ENCODE measurements around the gene TIAM1. TPM values are rescaled to one million over a fixed set of nuclear protein-coding genes. Genes with fewer than 3 reads are reported as not detected.

Gene TIAM1
- total RNA-seq, 1 donor from 2014 or later: 6.6 TPM

DNA sequence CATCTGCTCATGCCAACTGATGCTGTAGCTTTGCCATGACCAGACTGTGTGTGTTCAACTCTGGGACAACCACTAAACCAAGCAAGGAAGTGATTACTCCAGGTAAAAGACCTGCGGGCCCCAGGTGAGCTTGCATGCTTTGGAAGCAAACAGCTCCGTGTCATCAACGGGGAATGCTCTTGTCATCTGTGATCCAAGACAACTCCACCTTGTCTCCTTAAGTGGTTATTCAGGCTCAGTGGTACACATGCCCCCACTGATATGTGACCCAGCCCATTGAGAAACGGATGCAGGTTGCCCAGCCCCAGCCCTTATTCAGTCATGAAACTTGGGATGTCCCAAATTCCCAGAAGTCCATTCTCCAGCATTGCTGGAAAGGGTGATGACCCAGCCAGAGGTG lies 89.0 kb downstream of the TIAM1 start:
- Mint-ChIP-seq H3K4me1 (ENCODE audit: low read depth) (peaks cover 5% of the 10 kb centered on the region), H3K36me3 (ENCODE audit: low read depth) (no peaks in the 10 kb centered on the region), H3K27ac (ENCODE audit: unreplicated experiment) (no peak overlapping the region), H3K9me3 (ENCODE audit: low read depth) (no peaks in the 10 kb centered on the region), H3K4me3 (ENCODE audit: unreplicated experiment) (no peak overlapping the region), H3K27me3 (ENCODE audit: low read depth) (no peaks in the 10 kb centered on the region)
- TF ChIP-seq, protein P1, sequence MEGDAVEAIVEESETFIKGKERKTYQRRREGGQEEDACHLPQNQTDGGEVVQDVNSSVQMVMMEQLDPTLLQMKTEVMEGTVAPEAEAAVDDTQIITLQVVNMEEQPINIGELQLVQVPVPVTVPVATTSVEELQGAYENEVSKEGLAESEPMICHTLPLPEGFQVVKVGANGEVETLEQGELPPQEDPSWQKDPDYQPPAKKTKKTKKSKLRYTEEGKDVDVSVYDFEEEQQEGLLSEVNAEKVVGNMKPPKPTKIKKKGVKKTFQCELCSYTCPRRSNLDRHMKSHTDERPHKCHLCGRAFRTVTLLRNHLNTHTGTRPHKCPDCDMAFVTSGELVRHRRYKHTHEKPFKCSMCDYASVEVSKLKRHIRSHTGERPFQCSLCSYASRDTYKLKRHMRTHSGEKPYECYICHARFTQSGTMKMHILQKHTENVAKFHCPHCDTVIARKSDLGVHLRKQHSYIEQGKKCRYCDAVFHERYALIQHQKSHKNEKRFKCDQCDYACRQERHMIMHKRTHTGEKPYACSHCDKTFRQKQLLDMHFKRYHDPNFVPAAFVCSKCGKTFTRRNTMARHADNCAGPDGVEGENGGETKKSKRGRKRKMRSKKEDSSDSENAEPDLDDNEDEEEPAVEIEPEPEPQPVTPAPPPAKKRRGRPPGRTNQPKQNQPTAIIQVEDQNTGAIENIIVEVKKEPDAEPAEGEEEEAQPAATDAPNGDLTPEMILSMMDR (IDR thresholded peaks at IDR 0.05): no peak
- DNase-seq (ENCODE audit: low spot score): no peak

DNA sequence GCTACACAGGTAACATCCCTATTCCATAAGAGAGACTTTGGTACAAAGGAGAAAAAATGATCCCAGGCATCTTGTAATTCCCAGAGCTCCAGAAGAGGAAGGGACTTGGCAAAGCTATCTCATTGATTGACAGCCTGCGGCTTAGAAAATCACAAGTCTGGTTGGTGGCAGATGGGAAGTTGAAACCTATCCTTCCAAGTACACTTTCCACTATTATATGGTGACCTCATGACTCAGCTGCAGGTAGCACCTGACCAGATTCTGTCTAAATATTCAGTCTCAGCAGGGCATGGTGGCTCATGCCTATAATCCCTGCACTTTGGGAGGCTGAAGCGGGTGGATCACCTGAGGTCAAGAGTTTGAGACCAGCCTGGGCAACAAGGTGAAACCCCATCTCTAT lies 89.9 kb downstream of the TIAM1 start:
- H3K27ac Mint-ChIP-seq (ENCODE audit: unreplicated experiment): no peak overlapping the region
- H3K27me3 Mint-ChIP-seq (ENCODE audit: low read depth): no peaks in the 10 kb centered on the region
- H3K4me1 Mint-ChIP-seq (ENCODE audit: low read depth): peaks cover 5% of the 10 kb centered on the region
- no peaks in the 10 kb centered on the region for H3K36me3 Mint-ChIP-seq (ENCODE audit: low read depth)
- DNase-seq (ENCODE audit: low spot score): no peak
- H3K9me3 Mint-ChIP-seq (ENCODE audit: low read depth): no peaks in the 10 kb centered on the region
- TF ChIP-seq, protein P1 (IDR thresholded peaks at IDR 0.05): no peak
- no peak overlapping the region for H3K4me3 Mint-ChIP-seq (ENCODE audit: unreplicated experiment)

- peaks cover 6% of the 10 kb centered on the region for H3K4me1 Mint-ChIP-seq (ENCODE audit: low read depth)
- no peak overlapping the region for H3K27ac Mint-ChIP-seq (ENCODE audit: unreplicated experiment)
- H3K4me3 Mint-ChIP-seq (ENCODE audit: unreplicated experiment): no peak overlapping the region
- no peaks in the 10 kb centered on the region for H3K9me3 Mint-ChIP-seq (ENCODE audit: low read depth)
- no peaks in the 10 kb centered on the region for H3K27me3 Mint-ChIP-seq (ENCODE audit: low read depth)
- no peaks in the 10 kb centered on the region for H3K36me3 Mint-ChIP-seq (ENCODE audit: low read depth)
- TF ChIP-seq, protein P1 (IDR thresholded peaks at IDR 0.05): no peak
- DNase-seq (ENCODE audit: low spot score): no peak
Measured at GRCh38 chr21:31253684-31254083, 90.4 kb downstream of the TIAM1 start.

DNA sequence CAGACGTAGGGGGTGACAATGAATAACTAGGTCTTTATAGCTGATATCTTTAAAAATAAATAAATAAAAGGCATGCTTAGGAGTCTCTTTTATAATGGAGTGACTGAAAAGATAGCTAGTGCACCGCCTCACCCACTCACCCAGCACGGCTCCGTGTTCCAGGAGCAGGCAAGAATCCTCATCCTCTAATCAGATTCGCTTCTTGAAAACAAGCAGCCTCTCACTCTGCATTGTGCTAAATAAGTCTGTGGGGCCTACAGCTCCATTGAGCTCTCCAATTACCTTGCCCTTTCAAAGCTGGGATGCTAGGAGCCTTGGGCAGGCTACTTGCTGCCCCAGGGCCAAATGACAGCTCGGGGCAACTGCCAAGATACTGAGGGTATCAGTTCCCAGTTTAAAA lies 91.5 kb downstream of the TIAM1 start:
- H3K27ac Mint-ChIP-seq (ENCODE audit: unreplicated experiment): no peak overlapping the region
- H3K4me3 Mint-ChIP-seq (ENCODE audit: unreplicated experiment): no peak overlapping the region
- DNase-seq (ENCODE audit: low spot score): no peak
- H3K4me1 Mint-ChIP-seq (ENCODE audit: low read depth): peaks cover 5% of the 10 kb centered on the region
- no peaks in the 10 kb centered on the region for H3K9me3 Mint-ChIP-seq (ENCODE audit: low read depth)
- TF ChIP-seq, protein P1 (IDR thresholded peaks at IDR 0.05): no peak
- H3K36me3 Mint-ChIP-seq (ENCODE audit: low read depth): no peaks in the 10 kb centered on the region
- H3K27me3 Mint-ChIP-seq (ENCODE audit: low read depth): no peaks in the 10 kb centered on the region

GRCh38 chr21:31252091-31252490 lies 92.0 kb downstream of the TIAM1 start:
- no peaks in the 10 kb centered on the region for H3K27me3 Mint-ChIP-seq (ENCODE audit: low read depth)
- H3K4me3 Mint-ChIP-seq (ENCODE audit: unreplicated experiment): no peak overlapping the region
- TF ChIP-seq, protein P1 (IDR thresholded peaks at IDR 0.05): no peak
- DNase-seq (ENCODE audit: low spot score): no peak
- no peak overlapping the region for H3K27ac Mint-ChIP-seq (ENCODE audit: unreplicated experiment)
- H3K9me3 Mint-ChIP-seq (ENCODE audit: low read depth): no peaks in the 10 kb centered on the region
- no peaks in the 10 kb centered on the region for H3K36me3 Mint-ChIP-seq (ENCODE audit: low read depth)
- H3K4me1 Mint-ChIP-seq (ENCODE audit: low read depth): peaks cover 5% of the 10 kb centered on the region
